Embryonic facial prominence (tissue), 1 donor: ENCODE measurements around the gene KDM8.
"Not testable (repeated sequence)": the region's sequence is repeated elsewhere in the genome, so short reads cannot be mapped to it uniquely, and the experiment has no call there.

Experiments
- DNase-seq: peaks from one replicate; pipeline ENCODE4 v3.0.0-alpha.2; 2016; ENCODE audit errors: extremely low spot score

The KDM8 gene

DNA sequence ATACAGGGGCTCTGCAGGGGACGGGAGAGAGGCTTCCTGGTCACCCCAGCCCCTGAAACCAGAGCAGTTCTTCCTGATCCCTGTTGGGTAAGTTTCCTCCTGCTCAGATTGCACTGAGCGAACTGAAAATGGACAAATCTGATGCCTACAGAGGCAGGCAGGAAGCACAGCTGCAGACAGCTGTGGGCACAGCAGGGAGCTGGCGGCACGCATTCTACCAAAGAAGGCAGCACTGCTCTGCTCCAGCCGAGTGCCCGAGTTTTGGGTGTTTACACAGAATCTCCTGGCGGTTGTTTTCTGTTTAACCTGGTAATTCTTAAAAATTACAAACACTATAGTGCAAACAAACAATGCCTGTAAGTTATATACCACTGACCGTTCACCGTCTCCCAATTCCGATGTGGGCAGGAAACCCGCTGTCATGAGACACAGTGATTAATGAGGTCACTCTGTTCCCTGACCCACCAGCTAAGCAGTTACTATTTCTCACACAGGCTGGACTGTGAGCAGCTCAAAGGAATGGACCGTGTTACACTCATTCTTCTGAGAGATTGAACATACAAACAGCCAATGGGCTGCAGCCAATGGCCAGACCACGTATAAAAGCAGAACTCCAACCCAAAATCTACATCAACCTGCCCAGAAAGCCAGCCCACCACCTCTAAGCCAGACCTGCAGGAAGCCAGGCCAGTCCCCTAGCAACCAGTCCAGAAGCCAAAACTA lies 39.7 kb downstream of the KDM8 start:
- no peak for DNase-seq

DNA sequence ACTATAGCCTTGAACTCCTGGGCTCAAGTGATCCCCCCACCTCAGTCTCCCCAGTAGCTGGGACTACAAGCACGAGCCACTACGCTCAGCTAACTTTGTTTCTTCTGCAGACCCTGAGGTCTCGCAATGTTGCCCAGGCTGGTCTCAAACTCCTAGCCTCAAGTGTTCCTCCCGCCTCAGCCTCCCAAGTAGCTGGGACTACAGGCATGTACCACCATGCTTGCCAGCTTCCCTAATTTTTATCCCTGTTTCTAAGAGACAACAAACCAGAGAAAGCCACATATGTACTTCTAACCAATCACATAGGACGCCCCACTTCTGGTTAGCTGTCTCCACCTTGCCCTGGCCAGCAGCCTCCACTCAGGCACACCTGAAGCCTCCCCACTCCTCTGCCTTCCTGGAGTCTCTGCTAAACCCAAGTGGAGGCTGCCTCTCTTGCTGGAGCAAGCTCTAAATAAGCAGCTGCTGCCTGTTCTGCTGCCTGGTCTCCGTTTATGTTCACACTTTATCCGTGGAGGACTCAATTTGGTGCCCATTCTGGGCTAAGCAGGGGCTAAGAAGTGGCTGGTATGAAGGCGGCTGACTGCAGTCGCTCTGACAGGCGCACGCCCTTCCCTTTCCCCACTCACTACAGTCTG lies 40.5 kb downstream of the KDM8 start:
- DNase-seq = no peak

DNA sequence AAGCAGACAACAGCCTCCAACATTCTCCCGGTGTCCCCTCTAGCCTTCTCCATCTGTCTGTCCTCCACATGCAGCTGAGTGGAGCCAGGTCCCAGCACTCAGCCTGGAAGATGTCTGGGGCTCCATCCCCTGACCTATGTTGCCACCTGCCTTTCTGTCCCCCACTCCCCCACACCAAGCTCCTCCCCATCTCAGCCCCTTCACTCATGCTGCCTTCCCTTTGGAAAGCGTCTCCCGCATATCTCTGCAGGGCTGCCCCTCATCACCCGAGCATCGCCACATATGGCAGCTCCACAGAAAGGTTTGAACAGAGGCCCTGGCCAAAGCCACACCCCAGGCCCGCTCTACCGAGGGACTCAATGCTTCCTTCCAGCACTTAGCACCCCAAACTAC lies 41.0 kb downstream of the KDM8 start:
- no peak for DNase-seq

DNA sequence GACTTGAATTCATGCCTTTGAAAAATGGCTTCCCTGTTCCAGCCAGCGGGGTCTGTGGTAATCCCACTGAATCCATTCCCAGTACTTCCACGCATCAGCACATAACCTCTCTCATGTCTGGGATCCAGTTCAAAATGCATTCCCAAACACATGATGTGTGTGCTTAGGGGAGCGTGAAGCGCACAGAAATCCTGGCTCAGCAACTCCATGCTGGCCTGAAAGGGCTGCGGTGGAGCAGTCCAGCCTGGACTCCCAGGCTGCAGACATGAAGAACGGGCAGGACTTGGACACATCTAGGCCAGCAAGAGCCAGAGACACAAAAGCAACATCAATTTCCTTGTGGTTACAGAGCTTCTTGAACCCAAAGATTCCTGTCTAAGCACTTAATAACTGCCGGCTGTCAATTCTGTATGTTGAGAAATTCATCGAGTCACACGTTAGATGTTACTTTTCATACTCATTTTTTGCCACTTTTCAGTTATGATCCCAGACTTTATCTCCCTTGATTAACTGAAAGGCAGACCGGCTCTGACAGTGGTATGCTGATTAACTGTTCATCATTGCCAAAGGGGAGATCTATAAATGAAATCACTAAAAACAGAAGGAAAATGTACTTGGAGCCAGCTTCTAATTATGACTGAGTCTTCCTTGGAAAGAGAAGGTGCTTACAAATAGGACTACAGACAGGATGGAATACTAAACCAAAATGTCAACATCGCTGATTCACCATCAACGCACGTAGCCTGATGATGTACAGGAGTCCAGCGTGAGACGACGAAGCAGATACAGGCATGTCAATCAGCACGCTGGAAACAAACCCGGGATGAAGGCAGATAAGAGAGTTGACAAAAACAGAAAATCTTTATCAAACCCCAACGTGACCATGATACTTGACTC lies 42.2 kb downstream of the KDM8 start:
- no peak for DNase-seq

DNA sequence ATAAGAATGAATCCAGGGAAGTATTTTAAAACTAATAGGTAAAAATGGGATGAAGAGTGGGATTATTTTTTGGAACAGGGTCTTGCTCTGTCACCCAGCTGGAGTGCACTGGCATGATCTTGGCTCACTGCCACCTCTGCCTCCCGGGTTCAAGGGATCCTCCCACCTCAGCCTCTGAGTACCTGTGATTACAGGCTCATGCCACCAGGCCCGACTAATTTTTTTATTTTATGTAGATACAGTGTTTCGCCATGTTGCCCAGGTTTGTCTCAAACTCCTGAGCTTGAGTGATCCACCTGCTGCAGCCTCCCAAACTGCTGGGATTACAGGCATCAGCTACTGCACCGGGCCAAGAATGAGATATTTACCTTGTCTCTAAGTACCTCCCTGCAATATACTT lies 43.1 kb downstream of the KDM8 start:
- no peak for DNase-seq

DNA sequence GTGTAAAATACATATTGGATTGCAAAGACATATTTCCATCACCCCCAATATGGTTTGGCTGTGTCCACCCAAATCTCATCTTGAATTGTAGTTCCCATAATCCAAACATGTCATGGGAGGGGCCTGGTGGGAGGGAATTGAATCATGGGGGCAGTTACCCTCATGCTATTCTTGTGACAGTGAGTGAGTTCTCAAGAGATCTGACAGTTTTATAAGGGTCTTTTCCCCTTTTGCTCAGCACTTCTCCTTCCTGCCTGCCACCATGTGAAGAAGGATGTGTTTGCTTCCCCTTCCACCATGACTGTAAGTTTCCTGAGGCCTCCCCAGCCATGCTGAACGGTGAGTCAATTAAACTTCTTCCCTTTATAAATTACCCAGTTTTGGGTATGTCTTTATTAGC lies 43.8 kb downstream of the KDM8 start:
- not testable (repeated sequence) for DNase-seq

DNA sequence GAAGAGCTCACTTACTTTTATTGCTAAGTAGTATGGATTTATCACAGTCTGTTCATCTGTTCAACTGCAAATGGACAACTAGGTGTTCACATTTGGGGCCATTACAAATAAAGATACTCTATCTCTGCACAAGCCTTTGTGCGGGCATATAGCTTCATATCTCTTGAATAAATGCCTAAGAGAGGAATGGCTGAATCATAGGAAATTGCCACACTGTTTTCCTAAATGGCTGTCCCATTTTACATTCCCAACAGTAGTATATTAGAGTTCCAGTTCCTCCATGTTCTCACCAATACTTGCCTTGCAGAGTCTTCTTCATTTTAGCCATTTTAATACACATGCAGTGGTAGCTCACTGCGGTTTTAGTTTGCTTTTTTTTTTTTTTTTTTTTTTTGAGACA lies 44.7 kb downstream of the KDM8 start:
- no peak for DNase-seq

DNA sequence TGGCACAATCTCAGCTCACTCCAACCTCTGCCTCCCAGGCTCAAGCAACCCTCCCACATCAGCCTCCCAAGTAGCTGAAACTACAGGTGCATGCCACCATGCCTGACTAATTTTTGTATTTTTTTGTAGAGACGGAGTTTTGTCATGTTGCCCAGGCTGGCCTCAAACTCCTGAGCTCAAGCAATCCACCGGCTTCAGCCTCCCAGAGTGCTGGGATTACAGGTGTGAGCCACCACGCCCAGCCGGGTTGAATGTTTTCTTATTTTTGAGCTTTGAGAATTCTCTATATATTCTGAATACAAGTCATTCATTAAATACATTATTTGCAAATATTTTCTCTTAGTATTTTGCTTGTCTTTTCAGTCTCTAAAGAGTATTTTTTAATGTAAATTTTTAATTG lies 45.6 kb downstream of the KDM8 start:
- not testable (repeated sequence) for DNase-seq

DNA sequence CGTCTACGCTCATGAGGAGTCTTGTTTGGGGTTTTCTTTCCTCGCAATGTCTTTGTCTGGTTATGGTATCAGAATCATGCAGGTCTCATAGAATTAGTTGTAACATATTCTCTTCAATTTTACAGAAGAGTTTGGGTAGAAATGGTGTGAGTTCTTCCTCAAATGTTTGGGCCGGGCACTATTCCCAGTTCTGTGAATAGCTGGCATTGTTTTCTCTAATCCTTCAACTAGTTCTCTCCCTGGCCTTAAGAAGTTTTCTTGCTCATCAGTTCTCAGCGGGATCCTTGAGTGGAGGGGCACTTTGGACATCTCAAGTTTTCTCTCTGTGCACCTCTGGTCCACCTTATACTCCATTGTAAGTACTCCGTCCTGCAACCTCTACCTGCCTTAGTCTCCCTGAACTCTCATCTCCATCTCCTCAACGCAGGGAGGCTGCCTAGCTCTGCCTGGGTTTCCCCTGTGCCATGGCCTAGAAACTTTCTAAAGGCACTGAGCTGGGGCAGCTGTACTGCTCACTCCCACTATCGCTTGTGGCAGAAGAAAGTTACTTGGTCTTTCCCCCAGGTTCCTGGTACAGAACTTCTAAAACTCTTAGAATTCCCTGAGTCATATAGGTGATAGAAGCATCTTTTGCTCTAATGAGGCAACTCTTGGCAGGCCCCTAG lies 48.3 kb downstream of the KDM8 start:
- DNase-seq = no peak

DNA sequence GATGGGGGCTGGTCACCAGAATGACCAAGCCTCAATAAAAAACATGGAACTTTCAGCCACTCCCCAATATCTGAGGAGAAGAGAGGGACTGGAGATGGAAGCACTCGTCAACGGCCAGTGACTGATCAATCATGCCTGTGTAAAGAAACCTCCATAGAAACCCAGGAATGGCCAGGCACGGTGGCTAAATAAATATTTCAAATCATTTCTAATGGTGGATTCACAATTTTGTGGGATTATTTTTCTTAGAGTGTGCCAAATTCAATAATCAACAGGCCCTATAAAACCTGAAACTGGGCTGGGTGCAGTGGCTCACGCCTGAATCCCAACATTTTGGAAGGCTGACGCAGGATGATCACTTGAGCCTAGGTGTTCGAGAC lies 48.9 kb downstream of the KDM8 start:
- DNase-seq = no peak

DNA sequence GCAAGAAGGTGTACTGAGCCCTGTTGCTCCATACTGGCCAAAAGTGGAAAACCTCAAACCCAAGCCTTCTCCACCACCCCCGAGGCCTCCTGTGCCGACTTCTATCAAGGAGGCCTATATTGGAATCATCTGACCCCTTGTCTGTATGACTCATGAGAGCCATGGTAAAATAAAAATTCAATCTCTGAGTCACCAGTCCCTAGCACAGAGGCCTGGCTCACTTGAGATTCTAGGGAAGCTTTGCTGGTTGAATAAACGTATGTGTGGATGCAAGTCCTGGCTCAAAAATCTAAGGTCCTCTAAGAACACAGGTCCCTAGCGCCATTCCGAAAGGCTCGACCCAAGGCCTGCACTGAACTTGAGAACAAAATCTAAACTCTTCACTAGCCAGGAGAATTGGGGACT lies 50.2 kb downstream of the KDM8 start:
- no peak for DNase-seq

DNA sequence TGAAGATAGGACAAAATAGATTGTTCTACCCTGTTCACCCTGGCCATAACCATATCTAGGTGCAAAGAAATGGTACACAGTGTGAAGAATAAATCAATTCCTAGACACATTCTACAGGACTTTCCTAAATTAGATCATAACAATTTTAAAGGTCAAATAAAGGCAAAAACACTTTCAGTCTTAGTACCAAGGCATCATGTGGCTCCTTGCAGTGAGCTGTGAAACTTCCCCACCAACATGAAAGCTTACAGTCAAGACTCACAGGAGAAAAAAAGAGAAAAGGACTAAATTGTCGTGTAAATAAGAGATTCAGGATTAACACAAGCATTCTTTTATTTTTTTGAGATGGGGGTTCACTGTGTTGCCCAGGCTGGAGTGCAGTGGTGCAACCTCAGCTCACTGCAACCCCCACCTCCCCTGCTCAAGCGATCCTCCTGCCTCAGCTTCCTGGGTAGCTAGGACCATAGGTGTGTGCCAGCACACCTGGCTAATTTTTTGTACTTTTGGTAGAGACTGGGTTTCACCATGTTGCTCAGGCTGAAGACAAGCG lies 51.0 kb downstream of the KDM8 start:
- DNase-seq = no peak

DNA sequence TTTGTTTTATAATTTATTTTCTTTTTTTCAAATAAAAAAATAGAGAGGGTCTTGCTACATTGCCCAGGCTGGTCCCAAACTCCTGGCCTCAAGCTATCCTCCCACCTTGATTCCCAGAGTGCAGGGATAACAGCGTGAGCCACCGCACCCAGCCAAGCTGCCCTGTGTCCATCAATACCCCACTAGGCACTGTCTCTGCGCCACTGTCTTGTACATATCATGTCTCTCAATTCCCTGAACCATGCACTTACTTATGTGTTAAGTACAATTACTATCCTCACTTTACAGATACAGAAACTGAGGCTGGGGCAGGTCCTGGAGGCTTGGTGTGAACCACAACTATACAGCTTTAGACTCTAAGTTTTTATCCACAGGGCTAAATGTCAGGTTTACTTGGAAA lies 53.5 kb downstream of the KDM8 start:
- DNase-seq = no peak

DNA sequence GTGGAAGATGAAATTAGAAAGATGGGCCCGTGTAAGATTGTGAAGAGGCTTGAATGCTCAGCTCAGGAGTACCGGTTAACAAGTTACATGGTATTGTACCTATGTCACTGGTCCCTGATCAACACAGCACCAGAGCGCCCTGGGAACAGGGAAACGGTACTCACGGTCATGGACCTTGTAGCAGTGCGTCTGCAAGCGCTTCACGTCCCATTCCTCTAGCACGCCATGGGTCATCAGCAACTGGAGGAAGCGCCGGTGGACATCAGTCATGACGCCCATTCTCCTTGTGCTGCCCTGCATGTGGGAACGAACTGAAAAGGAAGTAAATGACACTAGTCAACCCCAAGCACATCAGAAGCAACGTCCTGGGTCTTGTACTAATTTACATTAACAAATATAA lies 53.9 kb downstream of the KDM8 start:
- DNase-seq = no peak

DNA sequence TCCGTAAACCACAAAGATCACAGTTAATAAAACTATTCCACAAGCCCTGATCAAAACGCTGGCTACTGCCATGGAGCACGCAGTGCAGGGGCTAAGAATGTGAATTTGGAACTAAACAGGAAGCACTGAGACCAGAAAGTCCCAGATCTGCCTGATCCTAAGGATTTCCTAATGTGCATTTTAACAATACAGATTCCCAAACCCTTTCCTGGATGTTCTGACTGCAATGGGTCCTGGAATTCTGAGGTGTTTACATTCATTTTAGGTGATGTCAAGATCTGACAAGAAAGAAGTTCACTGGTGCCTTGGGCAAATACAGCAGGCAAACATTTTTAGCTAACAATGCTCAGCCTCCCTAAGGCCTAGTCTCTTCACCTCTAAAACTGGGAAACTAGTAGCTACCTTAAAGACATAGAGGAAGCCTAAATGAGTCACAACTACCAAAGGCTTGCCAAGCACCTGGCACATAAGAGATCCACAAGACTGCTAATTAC lies 55.0 kb downstream of the KDM8 start:
- no peak for DNase-seq

DNA sequence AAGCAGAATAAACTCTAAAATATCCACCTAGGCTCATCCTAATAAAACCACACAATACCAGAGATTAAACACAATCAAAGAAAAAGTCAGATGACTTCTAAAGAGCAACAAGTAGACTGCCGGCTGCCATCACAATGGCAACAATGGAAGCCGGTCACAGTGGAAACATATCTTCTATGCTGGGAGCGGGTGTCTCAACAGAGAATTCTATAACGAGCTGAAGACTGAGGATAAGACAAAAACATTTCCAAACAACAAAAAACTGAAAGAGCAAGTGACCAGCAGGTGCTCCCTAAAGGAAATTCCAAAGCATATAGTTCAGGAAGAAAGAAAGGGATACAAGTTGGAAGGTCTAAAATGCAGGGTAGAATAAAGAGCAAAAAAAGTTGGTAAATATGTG lies 56.4 kb downstream of the KDM8 start:
- no peak for DNase-seq

DNA sequence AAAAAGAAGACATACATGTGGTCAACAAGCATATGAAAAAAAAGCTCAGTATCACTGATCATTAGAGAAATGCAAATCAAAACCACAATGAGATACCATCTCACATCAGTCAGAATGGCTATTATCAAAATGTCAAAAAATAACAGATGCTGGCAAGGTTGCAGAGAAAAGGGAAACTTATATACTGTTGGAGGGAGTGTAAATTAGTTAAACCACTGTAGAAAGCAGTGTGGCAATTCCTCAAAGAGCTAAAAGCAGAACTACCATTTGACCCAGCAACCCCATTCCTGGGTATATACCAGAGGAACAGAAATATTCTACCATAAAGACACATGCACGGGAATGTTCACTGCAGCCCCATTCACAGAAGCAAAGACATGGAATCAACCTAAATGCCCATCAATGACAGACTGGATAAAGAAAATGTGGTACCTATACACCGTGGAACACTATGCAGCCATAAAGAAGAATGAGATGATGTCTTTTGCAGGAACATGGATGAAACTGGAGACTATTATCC lies 59.6 kb downstream of the KDM8 start:
- DNase-seq = not testable (repeated sequence)

DNA sequence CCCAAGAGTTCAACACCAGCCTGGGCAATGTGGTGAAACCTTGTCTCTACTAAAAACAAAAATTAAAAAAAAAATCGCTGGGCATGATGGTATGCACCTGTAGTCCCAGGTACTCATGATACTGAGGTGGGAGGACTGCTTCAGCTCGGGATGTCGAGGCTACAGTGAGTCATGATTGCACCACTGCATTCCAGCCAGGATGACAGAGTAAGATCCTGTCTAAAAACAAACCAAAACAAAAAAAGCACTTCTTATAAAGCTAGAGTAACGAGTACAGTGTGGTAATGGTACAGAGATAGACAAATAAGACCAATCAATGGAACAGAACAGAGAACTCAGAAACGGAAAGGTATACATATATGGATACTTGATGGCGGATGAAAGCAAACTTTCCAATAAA lies 60.8 kb downstream of the KDM8 start:
- no peak for DNase-seq

DNA sequence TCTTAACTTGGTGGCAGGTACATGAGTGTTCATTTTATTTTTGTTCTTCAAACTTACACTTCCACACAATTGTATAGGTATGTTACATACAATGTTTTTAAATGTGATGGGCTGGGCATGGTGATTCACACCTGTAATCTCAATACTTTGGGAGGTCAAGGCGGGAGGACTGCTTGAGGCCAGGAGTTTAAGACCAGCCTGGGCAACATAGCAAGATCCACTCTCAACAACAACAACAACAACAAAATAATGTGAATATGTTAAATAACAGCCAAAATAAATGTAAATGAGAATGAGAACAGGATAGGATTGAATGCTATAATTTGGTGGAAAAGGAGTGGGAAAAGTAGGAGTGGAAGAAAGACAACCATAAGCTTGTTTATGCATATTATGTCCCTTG lies 62.7 kb downstream of the KDM8 start:
- DNase-seq = no peak

DNA sequence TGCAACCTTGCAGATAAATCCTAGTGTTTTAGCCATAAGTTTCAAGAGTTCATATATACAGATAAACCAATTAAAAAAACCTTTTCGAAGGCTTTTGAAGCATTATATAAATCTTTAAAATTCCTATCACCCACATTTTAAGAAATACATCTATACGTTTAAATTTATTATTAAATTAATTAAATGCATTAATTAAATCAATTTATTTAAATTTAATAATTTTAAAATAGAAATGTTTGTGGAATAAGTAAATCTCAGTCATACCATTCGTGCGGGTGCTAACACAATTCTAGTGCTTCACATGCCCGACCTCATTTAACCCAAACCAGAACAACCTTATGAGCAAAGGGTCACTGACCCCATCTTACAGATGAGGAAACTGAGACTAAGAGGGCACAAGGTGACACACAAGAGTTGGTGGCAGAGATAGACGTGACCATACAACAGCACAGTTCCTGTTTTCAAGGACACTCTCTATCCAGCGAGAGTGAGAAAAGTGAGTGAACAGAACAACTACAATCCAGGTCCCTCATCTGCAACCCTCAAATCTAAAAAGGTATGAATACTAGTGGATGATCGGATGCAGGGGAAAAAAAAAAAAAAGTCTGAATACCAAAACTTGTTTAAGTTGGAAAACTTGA lies 63.8 kb downstream of the KDM8 start:
- no peak for DNase-seq
